Endothelial cell of umbilical vein (primary cell): ENCODE measurements around the gene SCIN.

Experiments
- EZH2 ChIP-seq: IDR thresholded peaks from 2 replicates; pipeline ENCODE4 v1.6.1; 2012; ENCODE audit warnings: borderline replicate concordance, low read depth, mild to moderate bottlenecking, moderate library complexity, low read length, inconsistent platforms; ENCODE audit not compliant: severe bottlenecking
- FOS ChIP-seq: IDR thresholded peaks from 2 replicates; pipeline ENCODE4 v1.6.1; 2011; ENCODE audit warnings: mild to moderate bottlenecking, low read length, moderate library complexity, borderline replicate concordance; ENCODE audit not compliant: insufficient read depth
- JUN ChIP-seq: IDR thresholded peaks from 2 replicates; pipeline ENCODE4 v1.6.1; 2011; ENCODE audit warnings: borderline replicate concordance, low read depth; ENCODE audit not compliant: insufficient read length, insufficient read depth
- MYC ChIP-seq: IDR thresholded peaks from one replicate; pipeline ENCODE4 v1.6.1; 2011; ENCODE audit warnings: mild to moderate bottlenecking, low read depth, low read length
- POLR2A ChIP-seq: IDR thresholded peaks from 2 replicates; pipeline ENCODE4 v1.6.1; 2012; ENCODE audit warnings: low read depth, mild to moderate bottlenecking, control low read depth, low read length
- POLR2AphosphoS5 ChIP-seq: IDR thresholded peaks from 2 replicates; pipeline ENCODE4 v1.6.1; 2012; ENCODE audit warnings: low read depth, mild to moderate bottlenecking, control low read depth, low read length, moderate library complexity; ENCODE audit not compliant: insufficient read depth
- TF ChIP-seq, protein P1 (sequence below), 2 donors: IDR thresholded peaks; 1 replicate in 1 of 2; 2 replicates in 1 of 2; pipeline ENCODE4 v1.5.1; 2011; ENCODE audit warnings: low read length in 2 of 2, mild to moderate bottlenecking in 2 of 2, moderate library complexity in 2 of 2, control low read depth in 1 of 2, inconsistent platforms in 1 of 2, low read depth in 1 of 2; ENCODE audit not compliant: insufficient read depth in 1 of 2; ENCODE audit errors: extremely low read depth in 1 of 2
- TF ChIP-seq, protein P2 (sequence below): IDR thresholded peaks from 2 replicates; pipeline ENCODE4 v1.6.1; 2011; ENCODE audit not compliant: insufficient read depth, insufficient read length

DNA sequence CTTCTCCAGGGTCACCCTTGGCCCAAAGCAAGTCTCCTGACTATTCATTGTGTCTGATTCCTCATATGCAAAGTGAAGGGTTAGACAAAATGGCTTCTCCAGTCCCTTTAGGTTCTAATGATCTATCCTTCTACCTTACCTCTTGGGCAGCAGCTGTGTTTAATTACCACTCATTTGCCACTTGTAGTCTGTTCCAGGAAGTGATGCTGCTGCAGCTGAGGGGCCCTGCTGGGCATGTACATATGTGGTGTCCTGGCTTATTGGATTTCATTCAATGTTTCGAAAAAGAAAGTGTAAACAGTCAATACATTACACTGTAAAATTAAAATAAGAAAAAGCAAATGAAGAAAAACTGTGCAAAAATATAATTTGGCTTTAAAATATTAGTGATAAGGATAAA is 36.6 kb downstream of the SCIN start:
- TF ChIP-seq, protein P1, sequence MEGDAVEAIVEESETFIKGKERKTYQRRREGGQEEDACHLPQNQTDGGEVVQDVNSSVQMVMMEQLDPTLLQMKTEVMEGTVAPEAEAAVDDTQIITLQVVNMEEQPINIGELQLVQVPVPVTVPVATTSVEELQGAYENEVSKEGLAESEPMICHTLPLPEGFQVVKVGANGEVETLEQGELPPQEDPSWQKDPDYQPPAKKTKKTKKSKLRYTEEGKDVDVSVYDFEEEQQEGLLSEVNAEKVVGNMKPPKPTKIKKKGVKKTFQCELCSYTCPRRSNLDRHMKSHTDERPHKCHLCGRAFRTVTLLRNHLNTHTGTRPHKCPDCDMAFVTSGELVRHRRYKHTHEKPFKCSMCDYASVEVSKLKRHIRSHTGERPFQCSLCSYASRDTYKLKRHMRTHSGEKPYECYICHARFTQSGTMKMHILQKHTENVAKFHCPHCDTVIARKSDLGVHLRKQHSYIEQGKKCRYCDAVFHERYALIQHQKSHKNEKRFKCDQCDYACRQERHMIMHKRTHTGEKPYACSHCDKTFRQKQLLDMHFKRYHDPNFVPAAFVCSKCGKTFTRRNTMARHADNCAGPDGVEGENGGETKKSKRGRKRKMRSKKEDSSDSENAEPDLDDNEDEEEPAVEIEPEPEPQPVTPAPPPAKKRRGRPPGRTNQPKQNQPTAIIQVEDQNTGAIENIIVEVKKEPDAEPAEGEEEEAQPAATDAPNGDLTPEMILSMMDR (IDR thresholded peaks at IDR 0.05; ENCODE audit: extremely low read depth in 1 of 2, insufficient read depth in 1 of 2, low read depth in 1 of 2, low read length in 2 of 2) = no peak
- TF ChIP-seq POLR2A (no peak), POLR2AphosphoS5 (no peak), MYC (no peak), EZH2 (no peak), JUN (no peak), FOS (no peak)
- TF ChIP-seq, protein P2, sequence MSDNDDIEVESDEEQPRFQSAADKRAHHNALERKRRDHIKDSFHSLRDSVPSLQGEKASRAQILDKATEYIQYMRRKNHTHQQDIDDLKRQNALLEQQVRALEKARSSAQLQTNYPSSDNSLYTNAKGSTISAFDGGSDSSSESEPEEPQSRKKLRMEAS = no peak
